GM21526 (cell line): ENCODE results near the gene KRT72.

Source experiments
- ATAC-seq: cut with Tn5 transposase; IDR thresholded peaks from one replicate; pipeline ENCODE4 v1.9.1; 2021; ENCODE audit warnings: moderate library complexity; ENCODE audit not compliant: unreplicated experiment, low FRiP score

KRT72 gene

GRCh38 chr12:52551216-52551865, 49.9 kb downstream of the KRT72 start:
- no peak for ATAC-seq

- ATAC-seq, result no peak
Measured at GRCh38 chr12:52546126-52546525, 55.1 kb downstream of the KRT72 start.

GRCh38 chr12:52543985-52544883, 57.0 kb downstream of the KRT72 start:
- ATAC-seq, result no peak

GRCh38 chr12:52542785-52543318, 58.4 kb downstream of the KRT72 start:
- ATAC-seq, result no peak

DNA sequence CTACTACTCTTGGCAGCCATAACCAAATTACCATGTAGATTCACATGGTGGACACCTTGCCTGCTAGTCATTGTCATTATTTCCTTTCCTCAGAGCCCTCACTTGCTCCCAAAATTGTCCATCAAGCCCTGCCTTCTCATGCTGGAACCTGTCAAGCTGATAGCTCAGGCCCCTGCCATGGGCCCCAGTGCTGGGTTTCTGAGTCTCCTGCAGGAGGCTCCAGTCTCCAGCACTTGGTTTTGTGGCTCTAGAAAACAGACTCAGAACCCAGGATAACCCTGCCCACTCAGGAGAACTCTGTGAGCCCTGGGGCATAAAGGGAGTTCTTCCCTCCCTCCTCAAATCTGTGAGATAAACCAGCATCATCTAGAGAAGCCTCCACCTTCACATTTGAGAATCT, 59.1 kb downstream of the KRT72 start:
- ATAC-seq, result no peak

DNA sequence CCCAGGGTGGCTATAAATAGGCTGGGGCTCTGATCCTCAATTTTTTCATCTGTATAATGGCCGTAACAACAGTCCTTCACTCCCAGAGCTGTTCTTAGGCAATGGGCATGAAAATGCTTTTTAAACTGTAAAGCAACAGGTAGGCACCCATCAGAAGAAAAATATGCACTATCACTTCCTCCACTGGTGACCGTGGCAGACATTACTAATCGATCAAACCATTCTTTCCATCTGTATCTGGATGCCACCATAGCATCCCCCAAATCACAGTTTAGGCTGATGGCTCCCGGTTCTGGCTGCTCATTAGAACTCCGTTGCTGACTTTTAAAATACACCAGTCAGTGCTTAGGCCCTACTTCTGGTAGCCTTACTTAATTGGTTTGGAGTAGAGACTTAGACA, 59.6 kb downstream of the KRT72 start:
- ATAC-seq, result no peak

GRCh38 chr12:52540531-52540930, 60.7 kb downstream of the KRT72 start:
- ATAC-seq, result no peak

DNA sequence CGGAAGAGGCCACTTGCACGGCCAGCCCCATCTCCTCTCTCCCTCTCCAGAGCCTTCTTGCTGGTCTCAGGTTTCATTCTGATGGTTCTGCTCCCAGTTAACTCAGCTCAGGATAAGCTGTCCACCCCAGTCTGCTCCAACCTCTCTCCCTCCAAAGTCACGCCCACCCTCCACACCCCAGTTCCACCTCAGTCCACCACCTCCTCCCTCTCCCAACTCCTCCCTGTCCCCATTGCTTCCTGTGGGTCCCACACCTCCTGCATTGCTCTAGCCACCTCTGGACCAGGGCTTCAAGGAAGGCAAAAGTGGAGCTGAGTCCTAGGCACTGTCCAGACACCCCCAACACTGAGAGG, 61.5 kb downstream of the KRT72 start:
- no peak for ATAC-seq

DNA sequence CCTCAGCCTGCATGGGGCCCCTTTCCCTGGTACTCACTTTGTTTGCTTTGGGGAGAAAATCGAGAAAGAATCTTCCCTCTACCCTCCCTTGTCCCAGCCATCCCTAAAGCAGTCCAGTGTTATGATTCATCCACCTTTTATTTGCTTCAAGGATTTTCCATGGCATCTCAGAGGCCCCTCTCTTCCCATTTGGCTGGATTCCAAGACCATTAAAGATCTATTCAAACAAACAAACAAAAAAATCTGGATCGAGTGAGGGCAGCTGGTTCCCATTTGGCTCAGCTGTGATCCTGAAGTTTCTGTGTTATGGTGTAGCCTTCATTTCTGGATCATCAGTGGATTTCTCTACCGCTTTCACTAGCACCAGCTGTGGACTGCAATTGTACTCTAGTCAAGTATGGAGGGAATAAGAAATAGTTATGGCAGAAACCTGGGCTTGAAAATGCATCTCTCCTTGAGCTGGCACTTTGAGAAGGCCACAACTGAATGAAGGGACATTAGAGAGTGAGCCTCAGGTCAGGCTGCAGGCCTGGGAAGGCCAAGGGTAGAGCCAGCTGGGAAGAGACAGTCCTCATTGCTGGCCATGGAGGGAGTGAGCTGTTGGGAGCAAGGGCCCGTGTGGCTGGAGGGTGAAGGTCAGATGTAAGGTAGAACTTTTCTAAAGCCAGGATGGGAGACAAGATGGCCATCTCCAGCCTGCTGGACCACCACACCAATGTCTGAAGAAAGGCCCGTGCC, 62.0 kb downstream of the KRT72 start:
- no peak for ATAC-seq

DNA sequence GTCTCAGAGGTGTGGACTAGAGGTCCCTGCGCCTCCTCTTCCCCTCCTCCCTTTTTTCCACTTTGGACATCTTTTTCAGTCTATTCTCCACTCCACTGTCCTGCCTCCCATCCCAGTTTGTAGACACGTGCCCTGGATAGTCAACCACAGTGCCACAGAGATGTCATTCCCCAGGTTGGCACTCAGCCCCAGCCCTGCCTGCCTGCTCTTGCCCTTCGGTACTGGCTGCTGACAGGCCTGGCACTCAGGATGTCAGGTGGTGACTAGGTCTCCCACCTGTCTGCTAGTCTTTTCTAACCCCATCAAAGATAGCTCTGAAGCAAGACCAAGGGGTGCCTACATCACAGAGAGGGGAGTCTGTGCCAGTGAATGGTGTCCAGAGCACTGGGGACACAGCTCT, 64.2 kb downstream of the KRT72 start:
- no peak for ATAC-seq
